Panc1 (cell line): ENCODE results near the gene ALDH16A1. TPM values are rescaled to one million over a fixed set of nuclear protein-coding genes. Genes with fewer than 3 reads are reported as not detected.

ENCODE experiments used
- ATAC-seq: fragments of 200-7000 bp; cut with Tn5 transposase; 2 replicates; pipeline ENCODE4 v1.9.1; 2020; ENCODE audit warnings: mild to moderate bottlenecking, moderate library complexity
- BruUV-seq: library from RNA; stranded (reverse); fragments of 400-500 nt; replicated peaks from 2 replicates; lab custom pipeline; 2021; lab: Mats Ljungman, UMichigan
- CTCF ChIA-PET: fragments of 300-600 bp; sonication (Branson Sonifier 250); formaldehyde crosslinking; loops from one replicate; lab custom pipeline; 2022; ENCODE audit warnings: antibody characterized with exemption; lab: Charles Lee
- POLR2A ChIA-PET: fragments of 300-600 bp; sonication (Branson Sonifier 250); formaldehyde crosslinking; loops from one replicate; lab custom pipeline; 2022; ENCODE audit warnings: antibody characterized with exemption; lab: Charles Lee
- DNase-seq: peaks from one replicate; pipeline ENCODE4 v3.0.0-alpha.2; 2010; ENCODE audit warnings: low read depth, low spot score
- H3K27ac ChIP-seq: 2 replicates; pipeline ENCODE4 v1.5.1; 2011; ENCODE audit warnings: mild to moderate bottlenecking, low read length, inconsistent platforms
- H3K27me3 ChIP-seq: fragments of 200-500 bp; sonication (Bioruptor generic); 2 replicates; pipeline ENCODE4 v1.6.0; 2014; ENCODE audit warnings: low read length, inconsistent platforms; ENCODE audit not compliant: control insufficient read depth, insufficient read depth
- H3K36me3 ChIP-seq: fragments of 200-500 bp; sonication (Bioruptor generic); 2 replicates; pipeline ENCODE4 v1.5.1; 2014; ENCODE audit warnings: inconsistent platforms, mild to moderate bottlenecking, low read length, moderate library complexity; ENCODE audit not compliant: control insufficient read depth, insufficient read depth
- H3K4me1 ChIP-seq: 2 replicates; pipeline ENCODE4 v1.5.1; 2011; ENCODE audit warnings: inconsistent platforms, mild to moderate bottlenecking, low read length, moderate library complexity; ENCODE audit not compliant: control insufficient read depth, insufficient read depth
- H3K4me3 ChIP-seq, 2 experiments: 2 replicates each; pipeline ENCODE4 v1.5.1; 2011 to 2012; ENCODE audit warnings: low read depth in 2 of 2, low read length in 2 of 2, mild to moderate bottlenecking in 2 of 2, inconsistent platforms in 1 of 2, moderate library complexity in 1 of 2
- H3K9me3 ChIP-seq: fragments of 200-500 bp; sonication (Bioruptor generic); 2 replicates; pipeline ENCODE4 v1.5.1; 2014; ENCODE audit warnings: low read depth, mild to moderate bottlenecking, inconsistent platforms, low read length, moderate library complexity; ENCODE audit not compliant: control insufficient read depth, insufficient read depth
- CTCF ChIP-seq: fragments of 450-650 bp; IDR thresholded peaks from 2 replicates; pipeline ENCODE4 v1.5.1; 2017; ENCODE audit warnings: mild to moderate bottlenecking
- POLR2AphosphoS5 ChIP-seq: IDR thresholded peaks from 2 replicates; pipeline ENCODE4 v1.6.1; 2012; ENCODE audit warnings: mild to moderate bottlenecking, low read depth, low read length, moderate library complexity
- REST ChIP-seq, 2 experiments: IDR thresholded peaks; 2 replicates each; pipeline ENCODE4 v1.6.1; 2011 to 2012; ENCODE audit warnings: low read depth in 2 of 2, control low read depth in 1 of 2, low read length in 1 of 2, mild to moderate bottlenecking in 1 of 2, moderate library complexity in 1 of 2; ENCODE audit not compliant: insufficient read depth in 1 of 2
- SIN3A ChIP-seq: IDR thresholded peaks from 2 replicates; pipeline ENCODE4 v1.6.1; 2012; ENCODE audit warnings: low read depth, mild to moderate bottlenecking, low read length, moderate library complexity, borderline replicate concordance; ENCODE audit not compliant: insufficient read depth
- TCF7L2 ChIP-seq: IDR thresholded peaks from 2 replicates; pipeline ENCODE4 v1.6.1; 2011; ENCODE audit warnings: mild to moderate bottlenecking, low read depth, low read length, inconsistent platforms
- in situ Hi-C: cut with HindIII; loops from 2 replicates; pipeline ENCODE4 v1.10.0; 2016; ENCODE audit warnings: low sequenced_read_pairs, low pct_unique_long_range_greater_than_20kb
- intact Hi-C: fragments of 100-400 bp; cut with micrococcal nuclease; formaldehyde crosslinking; loops from one replicate; pipeline ENCODE4 v1.10.0; 2022; ENCODE audit not compliant: unreplicated experiment
- total RNA-seq: library from RNA; stranded (reverse); gene quantifications from one replicate; pipeline ENCODE4 v1.2.1, GENCODE V29; 2021; ENCODE audit not compliant: unreplicated experiment

Gene ALDH16A1
- total RNA-seq, 1 experiment from 2014 or later, result 19.6 TPM

GRCh38 chr19:49414256-49414655, 38.8 kb upstream of the ALDH16A1 start:
- no peak for TF ChIP-seq SIN3A
- TF ChIP-seq REST (IDR thresholded peaks at IDR 0.05; ENCODE audit: insufficient read depth in 1 of 2, low read depth in 2 of 2, low read length in 1 of 2), result no peak
- no peak for TF ChIP-seq POLR2AphosphoS5
- no peak for TF ChIP-seq TCF7L2
- no peak for TF ChIP-seq CTCF
- intact Hi-C loops (no loop called here), in situ Hi-C loops (no loop called here)
- CTCF ChIA-PET, result no interaction called here
- H3K4me3 ChIP-seq, result no peak overlapping the region
- POLR2A ChIA-PET, result no interaction called here
- H3K27me3 ChIP-seq, result no peaks in the 10 kb centered on the region
- no peak overlapping the region for H3K27ac ChIP-seq
- DNase-seq (no peak), ATAC-seq (no peak)
- H3K36me3 ChIP-seq, result no peaks in the 10 kb centered on the region
- BruUV-seq, result no TSS peak
- no peaks in the 10 kb centered on the region for H3K9me3 ChIP-seq
- no peaks in the 10 kb centered on the region for H3K4me1 ChIP-seq

GRCh38 chr19:49415102-49415809, 37.8 kb upstream of the ALDH16A1 start:
- TF ChIP-seq SIN3A (no peak), TCF7L2 (no peak), POLR2AphosphoS5 (no peak), REST (IDR thresholded peaks at IDR 0.05; ENCODE audit: insufficient read depth in 1 of 2, low read depth in 2 of 2, low read length in 1 of 2) (no peak), CTCF (no peak)
- no TSS peak for BruUV-seq
- H3K4me1 ChIP-seq, result no peaks in the 10 kb centered on the region
- intact Hi-C loops (no loop called here), in situ Hi-C loops (no loop called here)
- ATAC-seq (no peak), DNase-seq (no peak)
- H3K9me3 ChIP-seq, result no peaks in the 10 kb centered on the region
- ChIA-PET CTCF (no interaction called here), POLR2A (no interaction called here)
- no peak overlapping the region for H3K4me3 ChIP-seq
- no peaks in the 10 kb centered on the region for H3K27me3 ChIP-seq
- no peak overlapping the region for H3K27ac ChIP-seq
- H3K36me3 ChIP-seq, result no peaks in the 10 kb centered on the region
